HEK293T (cell line): Measurements from ENCODE around the gene ZNF219.
A peak's percentile ranks its signal among the peaks of the same experiment; 100 is the strongest.

Experiments used
- ARNT ChIP-seq: fragments of 450-650 bp; IDR thresholded peaks from 2 replicates; pipeline ENCODE4 v1.6.1; 2017; ENCODE audit warnings: mild to moderate bottlenecking
- BHLHE40 ChIP-seq: fragments of 450-650 bp; IDR thresholded peaks from 2 replicates; pipeline ENCODE4 v1.6.1; 2016; ENCODE audit warnings: mild to moderate bottlenecking, moderate library complexity, borderline replicate concordance
- CTBP1 ChIP-seq: fragments of 450-650 bp; IDR thresholded peaks from 2 replicates; pipeline ENCODE4 v1.6.1; 2016; ENCODE audit warnings: borderline replicate concordance
- ELF4 ChIP-seq: fragments of 450-650 bp; IDR thresholded peaks from 2 replicates; pipeline ENCODE4 v1.6.1; 2017; ENCODE audit warnings: antibody characterized with exemption
- FOXA1 ChIP-seq: fragments of 450-650 bp; IDR thresholded peaks from 2 replicates; pipeline ENCODE4 v1.6.1; 2016; ENCODE audit warnings: mild to moderate bottlenecking
- FOXK2 ChIP-seq: fragments of 450-650 bp; IDR thresholded peaks from 2 replicates; pipeline ENCODE4 v1.6.1; 2016; ENCODE audit warnings: mild to moderate bottlenecking
- FOXM1 ChIP-seq: fragments of 450-650 bp; IDR thresholded peaks from 2 replicates; pipeline ENCODE4 v1.6.1; 2017; ENCODE audit warnings: mild to moderate bottlenecking, borderline replicate concordance
- L3MBTL2 ChIP-seq: fragments of 450-650 bp; conservative IDR thresholded peaks from 2 replicates; pipeline ENCODE4 v1.6.1; 2016; ENCODE audit warnings: mild to moderate bottlenecking
- LEF1 ChIP-seq: fragments of 450-650 bp; IDR thresholded peaks from 2 replicates; pipeline ENCODE4 v1.6.1; 2017; ENCODE audit warnings: mild to moderate bottlenecking, borderline replicate concordance
- NFRKB ChIP-seq: fragments of 450-650 bp; IDR thresholded peaks from 2 replicates; pipeline ENCODE4 v1.6.1; 2016; ENCODE audit warnings: mild to moderate bottlenecking, moderate library complexity
- SP1 ChIP-seq: fragments of 450-650 bp; IDR thresholded peaks from 2 replicates; pipeline ENCODE4 v1.6.1; 2017
- SUZ12 ChIP-seq: fragments of 450-650 bp; IDR thresholded peaks from 2 replicates; pipeline ENCODE4 v1.6.1; 2016; ENCODE audit warnings: mild to moderate bottlenecking
- TARDBP ChIP-seq: fragments of 450-650 bp; IDR thresholded peaks from 2 replicates; pipeline ENCODE4 v1.6.1; 2016
- ZNF384 ChIP-seq: fragments of 450-650 bp; IDR thresholded peaks from 2 replicates; pipeline ENCODE4 v1.6.1; 2016

GRCh38 chr14:21069388-21070082 lies 28.9 kb downstream of the ZNF219 start:
- no peak for TF ChIP-seq FOXM1
- no peak for TF ChIP-seq CTBP1
- TF ChIP-seq BHLHE40, result no peak
- no peak for TF ChIP-seq ZNF384
- no peak for TF ChIP-seq NFRKB
- no peak for TF ChIP-seq FOXA1
- no peak for TF ChIP-seq ELF4
- peak; percentile 29; the same call in 1 of the 2 replicates for TF ChIP-seq L3MBTL2
- TF ChIP-seq FOXK2, result no peak
- TF ChIP-seq SUZ12, result no peak
- no peak for TF ChIP-seq SP1
- no peak for TF ChIP-seq LEF1
- no peak for TF ChIP-seq TARDBP
- TF ChIP-seq ARNT, result no peak
